ENCODE measurements around the gene THAP3.

GRCh38 chr1:6660415-6661049 lies 35.9 kb downstream of the THAP3 start:
- TF ChIP-seq CTCF (IDR thresholded peaks at IDR 0.05) (no peak), POLR2A (IDR thresholded peaks at IDR 0.05) (no peak)

Measured in body of pancreas (tissue), 4 donors.